ENCODE results near the gene UROC1.
A peak's percentile ranks its signal among the peaks of the same experiment; 100 is the strongest.

The UROC1 gene

DNA sequence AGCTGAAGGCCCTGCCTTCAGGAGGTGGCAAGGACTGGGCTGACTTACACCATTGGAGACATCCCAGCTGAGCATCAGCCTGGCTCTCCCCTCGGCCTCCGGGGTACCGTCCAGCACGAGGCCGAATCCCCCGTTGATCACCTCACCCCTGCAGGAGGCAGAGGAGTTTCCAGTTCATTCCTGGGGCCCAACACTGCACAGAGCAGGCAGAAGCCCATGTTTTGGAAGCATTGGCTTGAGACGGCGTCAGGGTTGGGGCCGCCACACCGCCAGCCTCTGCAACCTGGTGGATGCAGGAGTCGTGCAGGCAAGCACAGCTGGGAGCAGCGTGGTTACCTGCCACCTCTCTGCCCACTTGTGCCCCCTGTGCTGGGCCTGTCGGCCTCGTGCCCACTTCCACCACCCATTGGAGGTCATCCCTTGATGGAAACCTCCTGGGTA, 34.2 kb downstream of the UROC1 start:
- H3K4me3 ChIP-seq (ENCODE audit: low read length), result no peak overlapping the region
- TF ChIP-seq ZNF274 (IDR thresholded peaks at IDR 0.05; ENCODE audit: low read depth, low read length), result no peak

- H3K4me3 ChIP-seq (ENCODE audit: low read length), result no peak overlapping the region
- no peak for TF ChIP-seq ZNF274 (IDR thresholded peaks at IDR 0.05; ENCODE audit: low read depth, low read length)
Observed at GRCh38 chr3:126482503-126483255, 34.9 kb downstream of the UROC1 start.

DNA sequence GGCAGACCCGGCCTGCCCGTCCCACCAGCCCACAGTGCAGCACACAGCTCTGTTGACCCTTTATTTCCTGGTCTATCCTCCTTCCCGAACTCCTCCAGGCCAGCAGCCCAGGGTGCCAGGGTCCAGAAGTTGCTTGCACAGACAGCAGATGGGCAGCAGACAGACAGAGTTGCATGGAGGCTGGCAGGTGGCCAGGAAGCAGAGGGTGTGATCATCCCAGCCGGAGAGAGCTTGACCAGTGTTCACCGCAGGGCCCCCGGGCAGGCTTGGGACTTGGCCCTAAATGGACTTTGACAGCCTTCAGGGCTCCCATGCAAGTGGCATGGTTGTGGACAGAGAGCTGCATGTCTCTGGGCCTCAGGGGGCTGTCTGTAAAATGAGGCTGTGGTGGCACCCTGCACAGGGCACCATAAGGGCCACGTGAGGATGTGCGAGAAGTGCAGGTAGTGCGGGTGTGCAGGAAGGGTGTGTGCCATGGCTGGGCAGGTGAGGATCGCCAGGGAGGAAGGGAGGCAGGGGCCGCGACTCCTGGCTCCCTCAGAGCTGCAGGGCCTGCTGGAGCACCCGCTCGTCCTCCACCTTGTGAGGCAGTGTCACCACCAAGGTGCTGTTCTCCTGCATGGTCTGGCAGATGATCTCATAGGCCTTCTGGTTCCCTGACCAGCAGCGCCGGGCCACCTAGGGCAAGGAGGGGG, 35.6 kb downstream of the UROC1 start:
- no peak for TF ChIP-seq ZNF274 (IDR thresholded peaks at IDR 0.05; ENCODE audit: low read depth, low read length)
- no peak overlapping the region for H3K4me3 ChIP-seq (ENCODE audit: low read length)

- no peak overlapping the region for H3K4me3 ChIP-seq (ENCODE audit: low read length)
Observed at GRCh38 chr3:126480861-126481260, 36.7 kb downstream of the UROC1 start.

DNA sequence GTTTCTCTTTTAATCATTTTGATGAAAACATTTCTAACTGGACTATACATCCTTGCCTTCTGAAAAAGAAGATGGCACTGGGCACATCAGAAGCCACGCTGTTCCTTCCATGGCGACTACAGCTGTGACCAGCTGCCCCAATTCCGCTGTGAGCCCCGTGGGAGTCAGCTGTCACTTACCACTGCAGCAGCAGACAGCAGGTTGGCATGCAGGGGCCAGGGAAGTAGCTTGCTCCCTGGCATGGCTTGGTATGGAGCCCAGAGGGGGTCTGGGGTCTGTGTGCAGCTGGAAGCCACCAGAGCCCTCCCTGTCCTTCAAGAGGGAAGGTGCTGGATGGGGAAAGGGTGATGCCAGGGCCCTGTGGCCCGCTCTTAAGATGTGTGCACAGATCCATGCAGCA, 37.4 kb downstream of the UROC1 start:
- no peak for TF ChIP-seq ZNF274 (IDR thresholded peaks at IDR 0.05; ENCODE audit: low read depth, low read length)
- no peak overlapping the region for H3K4me3 ChIP-seq (ENCODE audit: low read length)

More at GRCh38 chr3:126480861-126481260, 36.7 kb downstream of the UROC1 start:
- TF ChIP-seq ZNF274 (IDR thresholded peaks at IDR 0.05; ENCODE audit: low read depth, low read length), result no peak

DNA sequence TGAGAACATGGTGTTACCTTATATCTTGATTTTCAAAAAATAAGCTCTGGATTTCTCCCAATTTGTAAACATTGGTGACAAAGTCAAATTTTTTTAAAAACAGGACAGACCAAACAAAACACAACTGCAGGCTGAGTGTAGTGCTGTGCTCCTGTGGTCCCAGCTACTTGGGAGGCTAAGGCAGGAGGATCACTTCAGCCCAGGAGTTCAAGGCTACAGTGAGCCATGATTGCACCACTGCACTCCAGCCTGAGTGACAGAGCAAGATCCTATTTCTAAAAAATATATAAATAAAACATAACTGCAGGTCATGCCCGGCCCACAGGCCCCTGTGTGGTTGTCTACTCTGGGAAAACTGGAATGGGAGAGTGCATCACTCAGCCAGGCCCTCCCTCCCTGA, 37.9 kb downstream of the UROC1 start:
- no peak for TF ChIP-seq ZNF274 (IDR thresholded peaks at IDR 0.05; ENCODE audit: low read depth, low read length)

DNA sequence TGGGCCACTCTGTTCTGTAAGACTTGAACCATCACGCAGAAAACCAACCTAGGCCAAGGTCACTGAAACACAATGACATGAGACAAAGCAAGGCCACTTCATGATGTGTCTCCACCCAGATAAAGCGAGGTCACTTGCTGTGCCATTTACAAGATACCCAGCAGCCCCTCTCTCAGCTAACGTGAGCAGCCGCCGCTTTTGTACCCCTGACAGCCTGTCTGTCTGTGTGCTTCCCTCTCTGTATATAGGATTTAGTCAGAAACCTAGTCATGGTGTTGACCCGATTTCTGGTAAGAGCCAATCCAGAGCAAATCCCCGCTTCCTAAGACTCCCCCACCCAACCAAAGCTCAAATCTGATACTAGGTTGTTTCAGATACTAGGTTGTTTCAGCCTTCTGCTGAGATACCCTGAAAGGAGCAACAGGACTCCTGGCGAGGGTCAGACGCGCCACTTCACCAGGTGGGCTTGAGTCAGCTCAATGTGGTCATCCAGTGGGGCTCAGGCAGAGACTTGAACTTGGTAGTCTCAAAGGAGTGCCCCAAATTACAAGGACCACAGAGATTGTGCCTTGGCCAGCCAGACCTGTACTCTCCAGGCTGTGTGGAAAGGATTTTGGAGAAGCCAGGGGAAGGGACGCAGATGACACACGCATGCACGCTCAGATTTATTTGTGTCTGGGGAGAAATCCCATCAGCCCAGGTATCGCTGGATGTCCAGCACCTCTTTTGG, 38.8 kb downstream of the UROC1 start:
- no peak overlapping the region for H3K4me3 ChIP-seq (ENCODE audit: low read length)
- no peak for TF ChIP-seq ZNF274 (IDR thresholded peaks at IDR 0.05; ENCODE audit: low read depth, low read length)

More for the DNA sequence above, 37.9 kb downstream of the UROC1 start:
- H3K4me3 ChIP-seq (ENCODE audit: low read length), result no peak overlapping the region

- TF ChIP-seq ZNF274 (IDR thresholded peaks at IDR 0.05; ENCODE audit: low read depth, low read length), result no peak
- H3K4me3 ChIP-seq (ENCODE audit: low read length), result no peak overlapping the region
Observed at GRCh38 chr3:126477061-126477380, 40.6 kb downstream of the UROC1 start.

GRCh38 chr3:126476166-126477060, 41.2 kb downstream of the UROC1 start:
- H3K4me3 ChIP-seq (ENCODE audit: low read length), result peak overlapping the region; percentile 80; the same call in 1 of the 2 replicates
- TF ChIP-seq ZNF274 (IDR thresholded peaks at IDR 0.05; ENCODE audit: low read depth, low read length), result no peak

DNA sequence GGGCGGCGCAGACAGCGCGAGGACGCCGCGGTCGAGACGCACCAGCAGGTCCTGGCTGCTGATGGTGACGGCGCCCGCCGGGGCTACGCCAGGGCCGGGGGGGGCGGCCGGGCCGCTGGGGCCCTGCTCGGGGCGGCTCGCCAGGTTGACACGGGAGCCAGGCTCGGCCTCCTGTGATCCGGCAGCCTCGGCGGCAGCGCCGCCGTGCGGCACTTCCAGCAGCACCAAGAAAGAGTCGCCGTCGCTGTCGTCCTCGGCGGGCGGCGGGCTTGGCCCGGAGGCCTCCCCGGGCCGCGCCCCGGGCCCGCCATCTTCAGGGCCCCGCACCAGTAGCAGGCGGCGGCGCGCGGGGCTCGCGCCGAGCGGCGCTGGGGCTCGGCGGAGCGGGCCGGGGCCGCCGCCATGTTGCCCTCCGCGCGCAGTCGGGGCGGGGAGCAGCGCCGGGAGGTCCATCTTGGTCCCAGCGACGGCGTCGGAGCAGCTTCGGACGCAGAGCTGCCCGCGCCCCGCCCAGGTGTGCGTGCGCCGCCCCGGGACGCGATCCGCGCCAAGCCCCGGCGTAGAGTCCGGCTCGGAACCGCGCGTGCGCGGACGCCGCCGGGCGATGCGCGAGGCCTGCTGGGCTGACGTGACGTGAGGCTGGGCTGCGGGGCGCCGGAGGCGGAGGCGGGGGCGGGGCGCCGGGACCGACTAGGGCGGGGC, 42.0 kb downstream of the UROC1 start, which contains the start of gene ZXDC:
Gene ZXDC (minus strand): TSS at position 479 of the 702 bp plus-strand sequence. CDS start 26 bp downstream, at position 453.
- no peak for TF ChIP-seq ZNF274 (IDR thresholded peaks at IDR 0.05; ENCODE audit: low read depth, low read length)

GRCh38 chr3:126474498-126475412, 42.8 kb downstream of the UROC1 start:
- peak overlapping the region; percentile 79 for H3K4me3 ChIP-seq (ENCODE audit: low read length)
- TF ChIP-seq ZNF274 (IDR thresholded peaks at IDR 0.05; ENCODE audit: low read depth, low read length), result no peak

More for the DNA sequence above, 42.0 kb downstream of the UROC1 start, which contains the start of gene ZXDC:
- H3K4me3 ChIP-seq (ENCODE audit: low read length), result peak within 1 kb of the TSS; percentile 80

All from GM08714 (cell line).